BE2C (cell line): ENCODE results near the gene ZFP3.
"Not testable (repeated sequence)": the region's sequence is repeated elsewhere in the genome, so short reads cannot be mapped to it uniquely, and the experiment has no call there.

ENCODE experiments used
- DNase-seq: peaks from one replicate; pipeline ENCODE4 v3.0.0-alpha.2; 2020
- H3K27me3 ChIP-seq: fragments of 250-450 bp; sonication (Bioruptor Pico); 2 replicates; pipeline ENCODE4 v1.5.1; 2020; ENCODE audit warnings: mild to moderate bottlenecking
- H3K36me3 ChIP-seq: fragments of 250-450 bp; sonication (Bioruptor Pico); 2 replicates; pipeline ENCODE4 v1.5.1; 2020; ENCODE audit warnings: mild to moderate bottlenecking
- H3K4me1 ChIP-seq: fragments of 250-450 bp; sonication (Bioruptor Pico); 2 replicates; pipeline ENCODE4 v1.5.1; 2020
- H3K4me3 ChIP-seq: 2 replicates; pipeline ENCODE4 v1.5.1; 2011; ENCODE audit warnings: low read depth, low read length
- H3K9me3 ChIP-seq: fragments of 250-450 bp; sonication (Bioruptor Pico); 2 replicates; pipeline ENCODE4 v1.5.1; 2020
- TF ChIP-seq, protein P1 (sequence below): IDR thresholded peaks from 2 replicates; pipeline ENCODE4 v1.5.1; 2012; ENCODE audit warnings: mild to moderate bottlenecking, low read depth, low read length

Gene ZFP3

DNA sequence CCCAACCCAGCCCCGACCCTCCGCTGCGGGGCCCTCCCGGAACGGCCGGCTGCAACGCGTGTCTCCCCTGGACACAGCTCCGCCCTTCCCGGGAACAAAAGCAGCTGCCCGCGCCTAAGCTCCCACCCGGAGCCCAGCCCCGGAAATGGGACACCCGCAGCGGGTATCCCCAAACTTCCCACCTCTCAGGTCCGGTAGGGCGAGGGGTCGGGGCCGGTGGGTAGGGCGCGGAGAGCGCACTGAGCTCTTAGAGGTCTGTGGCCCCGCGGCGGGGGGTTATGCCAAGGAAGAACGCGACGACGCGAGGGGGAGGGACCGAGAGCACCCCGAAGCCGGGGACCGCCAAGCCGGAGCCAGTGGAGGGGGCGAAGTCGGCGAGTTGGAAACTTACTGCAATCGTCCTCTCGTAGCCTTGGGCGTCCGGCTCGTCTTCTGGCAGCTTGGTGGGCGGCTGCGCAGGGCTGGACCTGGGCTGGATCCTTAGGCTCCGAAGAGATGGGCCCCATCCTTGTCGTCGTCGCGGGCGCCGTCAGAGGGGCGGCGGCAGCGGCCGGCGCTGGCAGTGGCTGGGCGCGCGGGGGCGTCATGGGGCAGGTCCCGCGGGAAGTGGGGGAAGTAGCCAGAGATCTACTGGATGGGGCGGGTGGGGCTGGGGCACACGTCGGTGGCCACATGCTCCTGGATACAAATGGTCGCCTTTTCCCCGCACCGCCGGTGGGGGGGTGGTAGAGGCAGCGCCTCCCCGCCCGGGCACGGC lies 44.5 kb downstream of the ZFP3 start:
- DNase-seq, result no peak

DNA sequence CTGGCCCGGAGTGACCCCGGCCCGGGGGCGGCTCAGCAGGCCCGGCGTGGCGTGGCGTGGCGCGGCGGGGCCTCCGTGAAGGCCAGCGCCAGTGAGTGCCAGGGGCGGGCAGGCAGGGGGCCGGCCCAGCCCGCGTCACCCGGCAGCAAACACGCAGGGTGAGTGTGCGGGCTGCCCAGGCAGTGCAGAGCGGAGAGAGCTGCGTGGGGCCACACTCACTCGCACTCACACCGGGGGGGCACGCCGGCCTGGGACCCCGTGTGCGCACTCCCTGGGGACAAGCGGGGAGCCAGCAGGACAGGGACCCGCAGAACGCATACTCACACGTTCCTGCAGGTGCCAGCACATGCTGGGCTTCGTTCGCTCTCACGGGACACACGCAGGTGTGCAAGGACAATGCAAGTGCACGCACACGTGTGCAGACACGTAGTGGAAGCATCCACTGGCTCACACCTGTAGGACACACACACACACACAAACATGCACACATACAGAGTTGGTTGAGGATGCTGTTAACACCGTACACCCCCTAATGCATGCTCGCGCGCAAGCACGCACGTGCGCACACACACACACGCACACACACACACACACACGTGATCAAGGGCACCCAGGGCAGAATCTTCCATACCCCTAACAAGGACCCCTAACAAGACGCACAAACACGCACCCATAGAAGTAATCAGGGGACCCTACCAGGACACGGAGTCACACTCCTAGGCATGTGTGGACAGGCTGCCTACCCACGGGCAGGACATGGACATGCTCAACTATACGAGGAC lies 45.3 kb downstream of the ZFP3 start:
- TF ChIP-seq, protein P1, sequence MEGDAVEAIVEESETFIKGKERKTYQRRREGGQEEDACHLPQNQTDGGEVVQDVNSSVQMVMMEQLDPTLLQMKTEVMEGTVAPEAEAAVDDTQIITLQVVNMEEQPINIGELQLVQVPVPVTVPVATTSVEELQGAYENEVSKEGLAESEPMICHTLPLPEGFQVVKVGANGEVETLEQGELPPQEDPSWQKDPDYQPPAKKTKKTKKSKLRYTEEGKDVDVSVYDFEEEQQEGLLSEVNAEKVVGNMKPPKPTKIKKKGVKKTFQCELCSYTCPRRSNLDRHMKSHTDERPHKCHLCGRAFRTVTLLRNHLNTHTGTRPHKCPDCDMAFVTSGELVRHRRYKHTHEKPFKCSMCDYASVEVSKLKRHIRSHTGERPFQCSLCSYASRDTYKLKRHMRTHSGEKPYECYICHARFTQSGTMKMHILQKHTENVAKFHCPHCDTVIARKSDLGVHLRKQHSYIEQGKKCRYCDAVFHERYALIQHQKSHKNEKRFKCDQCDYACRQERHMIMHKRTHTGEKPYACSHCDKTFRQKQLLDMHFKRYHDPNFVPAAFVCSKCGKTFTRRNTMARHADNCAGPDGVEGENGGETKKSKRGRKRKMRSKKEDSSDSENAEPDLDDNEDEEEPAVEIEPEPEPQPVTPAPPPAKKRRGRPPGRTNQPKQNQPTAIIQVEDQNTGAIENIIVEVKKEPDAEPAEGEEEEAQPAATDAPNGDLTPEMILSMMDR, result no peak
- H3K4me3 ChIP-seq, result no peak overlapping the region
- no peaks in the 10 kb centered on the region for H3K27me3 ChIP-seq
- no peaks in the 10 kb centered on the region for H3K9me3 ChIP-seq
- H3K36me3 ChIP-seq, result no peaks in the 10 kb centered on the region
- no peaks in the 10 kb centered on the region for H3K4me1 ChIP-seq
- DNase-seq, result no peak

More for the DNA sequence above, 44.5 kb downstream of the ZFP3 start:
- TF ChIP-seq, protein P1, result no peak
- Histone ChIP-seq H3K9me3 (no peaks in the 10 kb centered on the region), H3K4me3 (no peak overlapping the region), H3K36me3 (no peaks in the 10 kb centered on the region), H3K4me1 (no peaks in the 10 kb centered on the region), H3K27me3 (0 out of 2 replicates have a peak, but pooled peaks cover 3% of the 10 kb centered on the region)

DNA sequence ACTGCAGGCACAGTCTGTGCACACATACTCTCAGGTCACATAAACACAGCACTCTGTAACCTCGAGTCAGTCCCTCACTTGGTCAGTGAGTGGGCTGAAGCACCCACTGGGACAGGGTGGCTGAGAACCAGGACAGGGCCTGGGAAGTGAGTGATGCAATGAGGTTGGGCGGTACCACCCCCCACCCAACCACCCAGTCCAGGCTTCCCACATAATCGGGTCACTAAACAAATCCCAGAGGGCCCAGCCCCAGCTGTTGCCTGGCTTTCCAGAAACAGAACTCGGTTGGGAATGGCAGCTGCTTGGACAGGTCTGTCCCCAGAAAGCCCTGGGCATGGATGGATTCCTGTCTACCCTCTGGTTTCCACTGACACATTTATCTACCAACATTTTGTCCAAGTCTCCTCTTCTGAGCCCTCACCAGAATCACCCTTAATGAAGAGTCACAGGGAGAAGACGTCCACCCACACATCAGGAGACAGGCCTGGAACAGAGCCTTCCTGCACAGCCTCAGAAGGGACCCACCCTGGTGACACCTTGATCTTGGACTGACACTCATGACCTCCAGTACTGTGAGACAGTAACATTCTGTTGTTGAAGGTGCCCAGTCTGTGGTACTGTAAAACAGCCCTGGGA lies 46.0 kb downstream of the ZFP3 start:
- not testable (repeated sequence) for H3K4me3 ChIP-seq, H3K27me3 ChIP-seq, H3K4me1 ChIP-seq, DNase-seq, H3K9me3 ChIP-seq, H3K36me3 ChIP-seq

DNA sequence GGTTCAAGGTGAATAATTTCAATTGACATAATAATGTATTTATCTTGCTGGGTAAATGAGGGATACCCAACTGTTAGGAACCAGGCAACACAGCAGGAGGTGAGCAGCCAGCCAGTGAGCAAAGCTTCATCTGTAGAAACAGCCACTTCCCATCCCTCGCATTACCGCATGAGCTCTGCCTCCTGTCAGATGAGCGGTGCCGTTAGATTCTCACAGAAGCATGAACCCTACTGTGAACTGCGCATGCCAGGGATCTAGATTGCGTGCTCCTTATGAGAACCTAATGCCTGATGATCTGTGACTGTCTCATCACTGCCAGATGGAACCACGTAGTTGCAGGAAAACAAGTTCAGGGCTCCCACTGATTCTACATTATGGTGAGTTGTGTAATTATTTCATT lies 46.6 kb downstream of the ZFP3 start:
- not testable (repeated sequence) for H3K27me3 ChIP-seq, H3K36me3 ChIP-seq, DNase-seq, H3K9me3 ChIP-seq, H3K4me3 ChIP-seq, H3K4me1 ChIP-seq

DNA sequence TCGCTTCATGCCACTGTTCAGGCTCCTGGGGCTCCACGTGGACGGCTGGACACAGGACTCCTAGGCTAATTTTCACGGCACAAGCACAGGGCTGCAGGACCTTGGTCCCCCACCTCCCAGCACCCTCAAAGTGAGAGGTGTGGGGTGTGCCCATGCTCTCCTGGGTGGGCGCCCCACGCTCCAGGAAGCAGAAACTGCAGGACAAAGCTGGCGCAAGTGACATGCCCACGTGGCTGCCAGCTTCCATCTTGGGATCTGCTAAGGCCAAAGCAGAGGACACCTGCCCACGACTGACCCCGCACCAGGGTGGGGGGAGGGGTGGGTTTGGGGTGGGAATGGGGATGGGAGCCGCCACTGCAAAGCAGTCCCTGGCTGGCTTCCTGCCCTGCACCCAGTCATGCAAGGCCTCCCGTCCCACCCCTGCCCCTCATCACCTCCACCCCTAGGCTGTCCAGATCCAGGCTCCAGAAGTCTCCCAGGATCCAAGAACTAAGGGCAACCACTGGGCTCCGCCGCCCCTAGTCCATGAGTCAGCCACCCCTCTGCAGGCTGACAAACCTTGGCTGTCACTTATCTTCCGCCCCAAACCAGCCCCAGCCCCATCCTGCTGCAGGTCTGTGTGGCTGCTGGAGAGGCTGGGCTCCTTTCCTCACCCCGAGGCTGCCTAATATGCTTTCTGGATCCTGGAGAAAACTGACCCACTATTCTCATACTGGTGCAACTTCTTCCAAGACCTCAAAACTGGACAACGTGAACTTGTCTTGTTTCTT lies 48.6 kb downstream of the ZFP3 start:
- no peaks in the 10 kb centered on the region for H3K4me1 ChIP-seq
- no peak for DNase-seq

DNA sequence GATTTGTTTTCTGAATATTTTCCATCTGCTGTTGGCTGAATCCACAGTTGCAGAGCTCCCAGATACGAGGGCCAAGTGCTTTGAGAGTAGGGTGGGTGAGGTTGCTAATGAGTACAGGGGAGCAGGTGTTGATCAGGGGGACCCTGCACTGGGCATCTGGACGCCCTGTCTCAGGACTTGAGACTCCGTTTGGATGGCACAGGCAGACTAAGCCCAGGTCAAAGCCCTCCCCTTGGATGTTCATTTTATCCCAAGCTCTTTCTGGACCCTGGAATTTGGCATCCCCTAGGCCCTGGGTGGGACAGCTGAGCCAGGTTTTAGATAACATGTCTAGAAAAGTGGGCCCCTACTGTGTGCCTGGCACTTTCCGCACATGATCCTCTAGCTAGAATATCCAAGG lies 49.6 kb downstream of the ZFP3 start:
- no peak for DNase-seq
- H3K4me3 ChIP-seq, result no peak overlapping the region
- no peaks in the 10 kb centered on the region for H3K27me3 ChIP-seq
- TF ChIP-seq, protein P1, result no peak
- no peaks in the 10 kb centered on the region for H3K36me3 ChIP-seq
- no peaks in the 10 kb centered on the region for H3K4me1 ChIP-seq
- no peaks in the 10 kb centered on the region for H3K9me3 ChIP-seq

More for the DNA sequence above, 48.6 kb downstream of the ZFP3 start:
- no peak overlapping the region for H3K4me3 ChIP-seq
- no peaks in the 10 kb centered on the region for H3K27me3 ChIP-seq
- H3K36me3 ChIP-seq, result no peaks in the 10 kb centered on the region
- no peaks in the 10 kb centered on the region for H3K9me3 ChIP-seq
- TF ChIP-seq, protein P1, result no peak

DNA sequence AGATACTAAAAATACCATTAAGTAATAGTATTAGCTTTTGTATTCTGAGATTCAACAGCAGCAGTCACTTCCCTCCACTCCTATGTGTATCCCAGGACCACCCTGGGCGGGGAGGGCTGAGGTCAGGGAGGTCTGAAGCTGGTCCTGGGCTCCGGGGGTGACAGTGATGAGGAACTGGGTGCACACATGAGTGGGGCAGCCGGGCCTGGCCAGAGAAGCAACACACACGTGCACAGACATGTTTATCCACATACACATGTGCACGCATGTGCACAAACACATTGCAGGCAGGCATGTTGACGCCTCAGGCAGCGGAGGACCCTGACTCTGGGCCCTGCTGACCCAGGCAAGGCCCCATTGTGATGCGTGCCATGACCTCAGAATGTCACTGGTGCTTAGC lies 50.1 kb downstream of the ZFP3 start:
- H3K36me3 ChIP-seq, DNase-seq, H3K4me3 ChIP-seq, H3K27me3 ChIP-seq, H3K4me1 ChIP-seq, H3K9me3 ChIP-seq: not testable (repeated sequence)
